ENCODE measurements around the gene MRPL1. TPM values are rescaled to one million over a fixed set of nuclear protein-coding genes. Genes with fewer than 3 reads are reported as not detected.

MRPL1 gene
- total RNA-seq, 3 donors from 2014 or later, result 28.3 to 35.0 (median 29.1) TPM

- no peak for TF ChIP-seq CTCF (IDR thresholded peaks at IDR 0.05)
- no peak for ATAC-seq
- no peak for DNase-seq
- no peaks in the 10 kb centered on the region for H3K36me3 ChIP-seq (ENCODE audit: low read depth)
- no peak overlapping the region for H3K4me3 ChIP-seq
- intact Hi-C loops (cut with DNase I, micrococcal nuclease), result no loop called here
- no peaks in the 10 kb centered on the region for H3K4me1 ChIP-seq (ENCODE audit: low read depth)
- H3K9me3 ChIP-seq, result no peaks in the 10 kb centered on the region
Observed at GRCh38 chr4:77893451-77893850, 30.8 kb downstream of the MRPL1 start.

- ATAC-seq, result no peak
- H3K4me3 ChIP-seq, result no peak overlapping the region
- DNase-seq, result no peak
- H3K4me1 ChIP-seq (ENCODE audit: low read depth), result no peaks in the 10 kb centered on the region
- H3K36me3 ChIP-seq (ENCODE audit: low read depth), result no peaks in the 10 kb centered on the region
- TF ChIP-seq CTCF (IDR thresholded peaks at IDR 0.05), result no peak
- no peaks in the 10 kb centered on the region for H3K9me3 ChIP-seq
- intact Hi-C loops (cut with DNase I, micrococcal nuclease), result no loop called here
Observed at GRCh38 chr4:77899607-77900006, 37.0 kb downstream of the MRPL1 start.

- intact Hi-C loops (cut with DNase I, micrococcal nuclease), result no loop called here
Observed at GRCh38 chr4:77903186-77903585, 40.6 kb downstream of the MRPL1 start.

GRCh38 chr4:77905651-77906263 is 43.1 kb downstream of the MRPL1 start:
- H3K4me1 ChIP-seq (ENCODE audit: low read depth), result no peaks in the 10 kb centered on the region
- ATAC-seq (no peak), DNase-seq (no peak)
- no peaks in the 10 kb centered on the region for H3K36me3 ChIP-seq (ENCODE audit: low read depth)
- H3K9me3 ChIP-seq, result no peaks in the 10 kb centered on the region
- intact Hi-C loops (cut with DNase I, micrococcal nuclease), result no loop called here
- H3K4me3 ChIP-seq, result no peak overlapping the region
- TF ChIP-seq CTCF (IDR thresholded peaks at IDR 0.05), result no peak

More at GRCh38 chr4:77903186-77903585, 40.6 kb downstream of the MRPL1 start:
- ATAC-seq (no peak), DNase-seq (no peak)
- no peak for TF ChIP-seq CTCF (IDR thresholded peaks at IDR 0.05)
- H3K4me1 ChIP-seq (ENCODE audit: low read depth), result no peaks in the 10 kb centered on the region
- H3K36me3 ChIP-seq (ENCODE audit: low read depth), result no peaks in the 10 kb centered on the region
- no peak overlapping the region for H3K4me3 ChIP-seq
- no peaks in the 10 kb centered on the region for H3K9me3 ChIP-seq

GRCh38 chr4:77910676-77911075 is 48.0 kb downstream of the MRPL1 start:
- TF ChIP-seq CTCF (IDR thresholded peaks at IDR 0.05), result no peak
- Histone ChIP-seq H3K9me3 (no peaks in the 10 kb centered on the region), H3K36me3 (ENCODE audit: low read depth) (no peaks in the 10 kb centered on the region), H3K4me3 (no peak overlapping the region), H3K4me1 (ENCODE audit: low read depth) (no peaks in the 10 kb centered on the region)
- DNase-seq (no peak), ATAC-seq (no peak)
- intact Hi-C loops (cut with DNase I, micrococcal nuclease), result no loop called here

GRCh38 chr4:77911091-77911490 is 48.5 kb downstream of the MRPL1 start:
- ATAC-seq (no peak), DNase-seq (no peak)
- TF ChIP-seq CTCF (IDR thresholded peaks at IDR 0.05), result no peak
- no peaks in the 10 kb centered on the region for H3K4me1 ChIP-seq (ENCODE audit: low read depth)
- no peaks in the 10 kb centered on the region for H3K36me3 ChIP-seq (ENCODE audit: low read depth)
- intact Hi-C loops (cut with DNase I, micrococcal nuclease), result no loop called here
- H3K9me3 ChIP-seq, result no peaks in the 10 kb centered on the region
- H3K4me3 ChIP-seq, result no peak overlapping the region
